Anterior cingulate cortex (tissue), 58 donors: ENCODE results near the gene ADARB2.

Source experiments
- DNase-seq, 58 donors: peaks; one replicate each; lab custom pipeline; 2025; lab: John Stamatoyannopoulos, UW

The ADARB2 gene

DNA sequence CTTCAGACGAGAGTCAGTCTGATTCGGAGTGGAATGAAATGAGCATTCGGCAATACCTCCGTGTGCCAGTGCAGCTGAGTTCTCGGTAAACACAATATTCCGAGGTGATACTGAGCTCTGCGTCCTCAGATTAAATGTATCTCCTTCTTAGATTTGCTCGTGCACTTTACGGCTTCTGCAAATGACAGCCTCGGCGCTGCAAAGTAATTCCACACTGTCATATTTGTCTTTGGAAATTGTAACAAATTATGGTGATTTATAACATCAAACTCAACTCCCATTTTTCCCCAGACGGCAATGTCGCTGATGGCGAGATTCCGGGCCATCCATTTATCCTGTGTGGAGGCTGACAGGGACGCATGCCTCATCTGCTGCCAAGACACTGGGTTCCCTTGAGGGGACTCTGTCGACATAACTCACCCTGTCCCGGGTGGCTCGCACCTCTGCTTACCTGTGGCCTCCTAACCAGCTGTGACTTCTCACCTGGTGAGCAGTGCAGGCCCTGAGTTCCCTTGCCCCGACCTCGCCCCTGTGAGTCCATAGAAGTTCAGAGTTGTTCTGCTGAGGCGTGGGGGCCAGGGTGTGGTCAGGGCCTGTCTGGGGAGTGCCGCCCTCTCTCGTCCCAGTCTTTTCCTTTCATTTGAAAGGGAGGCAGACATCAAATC, 201.9 kb downstream of the ADARB2 start:
- no peak for DNase-seq

DNA sequence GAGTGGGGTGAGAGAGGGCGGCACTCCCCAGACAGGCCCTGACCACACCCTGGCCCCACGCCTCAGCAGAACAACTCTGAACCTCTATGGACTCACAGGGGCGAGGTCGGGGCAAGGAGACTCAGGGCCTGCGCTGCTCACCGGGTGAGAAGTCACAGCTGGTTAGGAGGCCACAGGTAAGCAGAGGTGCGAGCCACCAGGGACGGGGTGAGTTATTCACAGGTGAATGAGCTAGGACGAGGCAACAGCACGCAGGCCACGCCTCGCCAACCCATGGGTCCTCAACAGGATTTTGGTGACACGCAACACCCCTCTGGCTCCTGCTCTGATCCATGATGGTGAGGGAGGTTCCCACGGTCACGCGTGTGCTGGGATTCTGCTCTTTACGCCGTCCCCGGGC, 202.5 kb downstream of the ADARB2 start:
- DNase-seq, result no peak

DNA sequence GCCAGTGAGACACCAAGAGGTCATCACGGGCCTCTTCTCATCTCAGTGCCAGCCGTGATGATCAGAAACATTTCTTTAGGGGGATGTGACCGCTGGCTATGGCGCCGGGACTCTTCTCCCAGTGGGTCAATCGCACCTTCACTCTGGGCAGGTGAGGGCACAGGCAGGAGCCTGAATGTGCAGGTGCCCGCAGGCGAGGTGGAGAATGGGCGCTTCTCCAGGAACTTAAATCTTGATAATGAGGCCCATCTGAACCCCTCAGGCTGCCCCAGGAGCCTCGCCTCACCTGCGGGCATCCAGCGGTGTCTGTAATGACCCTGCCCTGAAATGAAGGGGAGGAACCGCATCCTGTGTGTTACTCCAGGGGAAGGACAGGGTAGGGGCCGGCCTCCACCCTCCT, 204.7 kb downstream of the ADARB2 start:
- DNase-seq, result no peak

DNA sequence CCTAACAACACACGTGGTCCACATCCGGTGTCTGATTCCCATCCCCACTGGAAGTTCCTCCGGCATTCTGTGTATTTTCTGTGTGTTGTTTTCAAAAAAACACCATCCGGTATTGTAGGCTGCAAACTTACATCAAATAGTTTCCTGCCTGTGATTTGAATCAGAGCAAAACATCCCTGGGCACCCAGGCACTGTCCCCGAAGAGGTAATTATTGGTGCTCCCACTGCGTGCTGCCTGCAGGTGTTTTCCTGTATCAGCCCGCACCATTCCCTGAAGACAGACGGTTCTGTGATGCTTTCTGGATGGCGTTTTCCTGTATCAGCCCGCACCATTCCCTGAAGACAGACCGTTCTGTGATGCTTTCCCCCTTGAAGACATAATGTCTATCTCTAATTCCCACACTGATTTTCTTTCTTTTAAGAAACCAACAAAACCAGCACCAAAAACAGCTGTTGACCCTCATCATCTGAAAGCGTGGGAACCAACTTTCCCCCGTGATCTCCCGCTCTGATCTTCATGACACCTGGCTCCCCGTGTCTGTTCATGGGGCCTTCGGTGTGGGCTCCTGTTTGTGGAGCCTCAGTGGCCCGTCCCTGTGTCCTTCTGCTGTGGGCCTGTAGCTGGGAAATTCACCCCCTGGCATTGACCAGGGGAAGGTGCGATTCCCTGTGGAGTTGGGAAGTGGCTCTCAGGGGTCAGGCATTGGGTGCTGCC, 205.3 kb downstream of the ADARB2 start:
- no peak for DNase-seq

DNA sequence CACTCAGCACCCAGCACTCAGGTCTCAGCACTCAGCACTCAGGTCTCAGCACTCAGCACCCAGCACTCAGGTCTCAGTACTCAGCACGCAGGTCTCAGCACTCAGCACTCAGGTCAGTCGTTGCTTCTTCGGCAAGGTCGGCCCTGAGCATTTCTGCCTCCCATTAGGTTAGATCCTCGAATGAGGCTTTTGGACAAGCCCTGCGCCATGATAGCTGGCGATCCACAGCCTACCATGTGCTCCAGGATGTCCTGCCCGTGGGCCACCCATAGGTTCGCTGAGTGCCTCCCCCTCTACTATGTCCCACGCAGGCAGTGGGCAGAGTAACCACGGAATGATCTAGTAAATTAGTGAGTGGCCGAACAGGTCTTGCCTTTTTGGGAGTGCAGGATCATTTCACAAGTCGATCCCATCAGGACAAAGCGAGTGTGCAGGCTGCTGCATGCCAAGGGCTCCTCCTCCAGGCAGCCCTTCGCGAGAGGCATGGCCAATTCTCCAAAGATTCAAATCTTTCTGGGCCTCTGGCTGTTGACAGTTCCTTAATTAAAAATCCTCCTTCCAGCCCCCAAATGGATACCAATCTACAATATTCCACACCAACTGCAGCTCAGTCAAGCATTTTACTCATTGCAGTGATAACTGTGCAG, 206.3 kb downstream of the ADARB2 start:
- DNase-seq, result no peak

DNA sequence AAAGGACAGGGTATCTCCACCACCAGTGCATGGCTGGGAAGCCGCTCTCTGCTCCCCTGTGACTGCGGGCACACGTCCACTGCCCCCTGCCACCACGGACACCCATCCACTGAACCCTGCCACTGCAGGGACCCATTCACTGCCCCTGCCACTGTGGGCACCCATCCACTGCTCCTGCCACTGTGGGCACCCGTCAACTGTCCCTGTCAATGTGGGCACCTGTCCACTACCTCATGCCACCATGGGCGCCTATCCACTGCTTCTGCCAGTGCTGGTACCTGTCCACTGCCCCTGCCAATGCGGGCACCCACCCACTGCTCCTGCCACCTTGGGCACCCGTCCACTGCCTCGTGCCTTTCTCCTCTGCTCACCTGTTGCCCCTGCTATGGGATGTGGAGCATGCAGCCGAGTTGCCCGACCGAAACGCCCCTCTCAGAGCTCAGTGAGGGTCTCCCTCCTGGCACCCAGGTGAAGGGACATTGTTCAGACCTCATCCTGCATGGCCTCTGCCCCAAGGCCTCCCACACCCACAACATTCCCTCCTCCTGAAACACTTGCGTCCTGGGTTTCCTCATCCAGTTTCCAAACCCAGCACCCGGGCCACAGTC, 207.4 kb downstream of the ADARB2 start:
- no peak for DNase-seq

DNA sequence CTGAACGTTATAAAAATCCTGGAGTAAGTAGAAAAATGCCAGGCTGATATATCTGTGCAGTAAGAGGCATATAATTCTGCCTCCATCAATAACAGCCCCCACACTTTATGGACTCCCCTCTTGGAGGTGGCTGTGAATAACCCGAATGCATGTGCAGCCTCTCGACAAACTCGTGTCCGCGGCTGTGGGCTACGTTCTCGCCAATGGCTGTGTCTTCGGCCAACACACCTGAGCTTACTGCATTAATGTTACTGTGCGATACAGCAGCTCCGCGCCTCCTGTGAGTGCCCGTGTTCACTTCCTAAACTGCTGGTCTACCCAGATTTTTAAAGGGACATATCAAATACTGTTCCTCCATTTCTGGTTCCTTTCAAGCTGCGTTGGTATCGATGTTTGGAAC, 209.4 kb downstream of the ADARB2 start:
- DNase-seq, result no peak

DNA sequence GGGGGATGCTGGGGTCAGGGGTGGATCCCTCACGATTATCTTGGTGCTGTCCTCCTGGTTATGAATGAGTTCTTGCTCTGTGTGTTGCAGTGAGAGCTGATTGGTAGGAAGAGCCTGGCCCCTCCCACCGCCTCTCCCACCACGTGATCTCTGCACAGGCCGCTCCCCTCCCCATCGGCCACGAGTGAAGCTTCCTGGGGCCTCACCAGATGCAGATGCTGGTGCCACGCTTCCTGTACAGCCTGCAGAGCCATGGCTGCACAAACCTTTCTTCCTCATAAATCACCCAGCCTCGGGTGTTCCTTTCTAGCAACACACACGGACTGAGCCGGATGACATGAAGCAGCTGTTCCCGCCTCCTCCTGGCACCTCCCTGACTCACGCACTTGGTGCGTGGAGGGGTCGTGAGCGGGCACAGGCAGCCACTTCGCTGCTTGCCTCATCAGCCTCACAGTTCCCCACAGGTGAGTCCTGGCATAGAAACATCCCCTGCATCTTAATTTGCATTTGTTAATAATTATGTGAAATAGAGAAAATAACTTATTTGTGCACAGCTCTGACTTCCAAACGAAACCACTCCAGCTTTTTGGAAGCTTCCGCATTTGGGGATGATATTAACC, 210.8 kb downstream of the ADARB2 start:
- no peak for DNase-seq

DNA sequence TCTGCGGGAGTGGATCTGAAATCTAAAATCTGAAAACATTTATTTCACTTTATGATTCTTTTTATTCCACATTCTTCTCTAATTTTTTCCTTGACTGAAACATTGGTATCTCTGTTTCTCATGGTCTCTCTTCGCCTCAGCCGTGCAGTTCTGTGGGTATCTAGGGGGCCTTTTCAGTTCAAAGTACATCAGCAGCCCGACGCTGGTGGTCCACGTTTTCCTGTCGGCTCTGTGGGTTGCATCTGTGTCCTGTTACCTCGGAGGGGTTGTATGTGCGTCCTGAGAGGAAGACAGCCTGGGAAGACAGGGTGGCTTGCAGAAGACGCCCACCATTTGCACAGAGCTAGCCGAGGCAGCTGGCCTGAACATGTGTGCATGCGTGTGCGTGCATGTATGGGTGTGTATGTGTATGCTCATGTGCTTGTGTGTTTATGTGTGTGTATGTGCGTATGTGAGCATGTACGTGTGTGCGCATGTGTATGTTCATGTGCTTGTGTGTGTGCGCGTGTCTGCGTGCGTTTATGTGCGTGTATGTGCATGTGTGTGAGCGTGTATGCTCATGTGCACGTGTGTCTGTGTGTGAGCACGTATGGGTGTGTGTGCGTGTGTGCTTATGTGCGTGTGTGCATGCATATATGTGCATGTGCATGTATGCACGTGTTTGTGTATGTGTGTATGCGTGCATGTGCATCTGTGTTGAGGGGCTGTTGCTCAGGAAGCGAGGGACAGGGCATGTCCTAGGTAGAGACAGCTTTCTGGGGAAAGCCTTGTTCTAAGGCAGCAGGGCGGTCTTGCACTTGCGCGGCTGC, 211.8 kb downstream of the ADARB2 start:
- no peak for DNase-seq

DNA sequence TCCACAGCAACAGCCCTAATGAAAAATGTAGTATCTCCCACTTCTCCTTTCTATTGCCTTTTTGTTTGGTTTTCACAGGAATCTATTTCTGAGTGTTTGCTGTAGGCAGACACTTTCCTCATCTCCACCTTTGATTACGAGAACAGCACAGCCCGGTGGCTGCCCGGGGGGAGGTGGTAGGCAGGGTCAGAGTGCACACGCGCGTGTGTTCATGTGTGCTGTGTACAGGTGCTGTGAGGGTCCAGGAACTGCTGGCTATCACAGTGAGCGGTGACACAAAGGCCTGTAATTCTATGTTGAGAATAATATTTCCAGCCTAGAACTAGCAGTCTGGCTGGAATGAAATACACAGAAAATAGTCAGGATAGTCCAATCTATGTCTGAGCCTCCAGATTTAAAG, 212.8 kb downstream of the ADARB2 start:
- DNase-seq, result no peak

DNA sequence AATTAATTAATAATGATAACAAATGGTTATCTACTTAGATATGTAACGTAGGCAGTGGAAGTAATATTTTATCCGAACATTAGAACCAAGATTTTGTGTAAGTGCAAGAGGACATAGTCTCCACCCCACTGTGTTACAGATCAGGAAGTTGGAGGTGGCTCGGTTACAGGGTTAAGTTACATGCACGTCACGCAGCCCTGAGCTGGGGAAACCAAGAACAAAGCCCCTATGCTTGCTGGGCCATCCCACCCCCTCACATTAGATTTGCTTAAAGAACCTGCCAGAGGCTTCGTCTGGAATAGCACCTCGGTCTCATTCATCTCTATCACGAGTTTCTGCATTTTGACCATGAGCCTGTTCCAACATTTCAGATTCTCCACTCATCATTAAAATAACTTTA, 214.1 kb downstream of the ADARB2 start:
- no peak for DNase-seq

DNA sequence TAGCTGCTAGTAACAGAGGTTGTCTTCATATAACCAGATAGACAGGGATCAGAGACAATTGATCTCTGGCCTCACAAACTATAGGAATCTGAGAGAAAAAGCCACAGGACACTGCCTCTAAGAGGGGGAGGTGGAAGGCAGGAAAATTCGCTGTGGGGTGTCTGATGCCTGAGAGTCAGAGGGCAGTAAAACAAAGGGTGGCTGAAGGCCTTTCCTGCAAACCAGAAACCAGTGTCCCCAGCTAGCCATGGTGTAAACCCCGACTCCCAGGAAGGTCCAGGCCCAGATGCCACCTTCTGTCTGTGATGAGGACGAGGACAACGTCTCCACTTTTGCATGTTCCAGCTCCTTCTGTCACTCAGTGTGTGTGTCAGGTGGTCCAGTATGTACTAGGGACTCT, 215.1 kb downstream of the ADARB2 start:
- no peak for DNase-seq

DNA sequence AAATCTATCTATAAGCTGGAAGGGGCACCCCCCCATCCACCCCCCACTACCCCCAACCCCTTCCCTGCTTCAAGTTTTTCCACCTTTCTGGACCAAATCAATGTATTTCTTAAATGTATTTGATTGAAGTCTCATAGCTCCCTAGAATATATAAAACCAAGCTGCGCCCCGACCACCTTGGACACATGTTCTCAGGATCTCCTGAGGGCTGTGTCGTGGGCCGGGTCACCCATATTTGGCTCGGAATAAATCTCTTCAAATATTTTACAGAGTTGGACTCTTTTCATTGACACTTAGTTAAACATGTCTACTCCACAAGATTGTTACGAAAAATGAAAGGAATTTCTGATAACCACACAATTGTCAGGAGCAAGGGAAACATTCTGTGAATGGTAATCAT, 215.6 kb downstream of the ADARB2 start:
- no peak for DNase-seq

DNA sequence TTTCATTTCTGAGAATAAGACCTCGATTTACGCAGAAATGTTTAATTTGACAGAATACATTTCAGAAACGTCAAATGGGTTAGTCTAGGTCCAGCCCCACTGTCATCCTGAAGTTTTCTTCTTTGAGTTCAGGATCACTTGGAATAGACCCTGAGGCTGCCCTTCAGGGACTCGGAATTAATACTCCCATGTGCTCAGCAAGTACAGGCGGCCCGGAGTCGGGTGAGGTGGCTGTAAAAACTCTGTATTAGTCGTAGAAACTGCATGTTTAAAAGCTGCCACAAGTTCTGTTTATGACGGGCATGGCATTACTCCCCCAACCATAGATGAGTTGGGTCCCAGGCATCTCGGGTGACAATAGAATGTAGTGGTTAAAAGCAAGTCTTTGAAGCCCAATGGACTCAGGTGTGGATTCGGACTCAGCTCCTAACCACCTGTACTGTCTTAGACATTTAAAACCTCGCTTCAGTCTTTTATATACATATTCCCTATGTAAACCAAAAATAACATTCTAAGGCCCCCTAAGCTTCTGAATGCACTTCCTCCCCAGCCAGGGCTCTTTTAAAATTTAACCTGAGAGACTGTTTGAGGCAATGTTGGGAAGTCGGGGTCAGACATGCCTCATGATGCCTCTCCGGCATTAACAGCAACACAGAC, 216.3 kb downstream of the ADARB2 start:
- no peak for DNase-seq

DNA sequence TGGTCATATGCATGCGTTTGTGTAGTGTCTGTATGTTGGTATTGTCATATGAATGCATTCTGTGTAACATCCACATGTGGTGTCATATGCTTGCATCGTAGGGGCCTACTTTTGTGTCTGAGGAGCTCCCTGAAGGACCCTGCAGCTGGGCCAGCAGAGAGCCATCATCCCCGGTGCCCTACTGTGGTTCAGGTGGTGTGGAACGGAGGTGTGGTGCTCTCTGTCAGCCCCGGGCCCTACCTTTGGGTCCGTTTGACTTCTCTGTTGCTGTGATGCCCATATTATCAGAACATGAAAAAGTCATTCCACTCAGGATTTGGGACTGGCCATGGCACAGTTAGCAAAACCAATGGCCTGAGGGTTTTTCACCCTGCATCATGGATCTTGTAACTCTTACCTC, 217.9 kb downstream of the ADARB2 start:
- DNase-seq, result no peak

DNA sequence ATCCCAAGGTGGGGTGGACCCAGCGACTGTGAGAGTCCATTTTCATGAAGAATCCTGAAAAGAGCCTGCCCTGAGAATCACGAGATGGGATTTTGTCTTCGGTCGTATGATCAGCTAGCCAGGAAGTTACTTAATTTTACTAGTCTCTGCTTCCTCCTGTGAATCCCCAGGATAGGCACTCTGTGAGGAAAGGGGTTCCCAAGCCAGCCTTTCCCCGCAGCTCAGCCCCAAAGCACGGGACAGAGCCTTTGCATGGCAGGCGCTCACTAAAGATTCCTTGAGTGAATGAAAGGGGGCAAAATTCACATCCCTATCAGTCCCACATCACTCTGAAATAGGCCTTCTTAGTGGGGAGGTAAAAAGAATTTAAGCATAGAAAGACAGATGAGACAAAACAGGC, 219.6 kb downstream of the ADARB2 start:
- DNase-seq, result no peak

DNA sequence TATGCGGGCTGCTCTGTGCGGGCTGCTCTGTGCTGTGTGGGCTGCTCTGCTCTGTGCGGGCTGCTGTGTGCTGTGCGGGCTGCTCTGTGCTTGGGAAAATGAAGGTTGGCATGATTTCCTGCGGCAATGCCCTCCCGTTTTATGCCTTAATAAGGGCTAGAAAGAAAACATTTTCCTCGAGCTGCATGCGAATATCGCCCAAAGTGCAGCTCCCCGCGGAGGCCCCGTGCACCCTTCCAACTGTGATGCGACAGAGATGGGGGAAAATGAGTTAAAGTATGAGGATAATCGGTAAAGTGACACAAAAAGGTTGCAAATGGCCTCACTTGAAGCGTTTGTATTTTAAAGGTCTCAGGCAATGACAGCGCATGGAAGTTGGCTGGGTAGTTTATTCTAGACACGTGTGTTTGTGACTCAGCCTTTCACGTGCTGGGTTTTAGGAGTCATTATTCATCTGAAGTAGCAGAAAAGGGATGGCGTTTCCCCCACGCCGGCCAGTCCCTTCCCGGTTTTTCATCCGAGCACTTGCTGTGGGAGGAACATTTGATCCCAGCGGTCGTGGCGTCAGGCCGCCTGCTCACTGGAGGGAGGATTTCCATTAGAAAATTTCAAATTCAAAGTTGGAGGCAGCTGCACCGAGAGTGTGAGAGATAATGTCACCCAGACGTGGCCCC, 220.7 kb downstream of the ADARB2 start:
- no peak for DNase-seq

DNA sequence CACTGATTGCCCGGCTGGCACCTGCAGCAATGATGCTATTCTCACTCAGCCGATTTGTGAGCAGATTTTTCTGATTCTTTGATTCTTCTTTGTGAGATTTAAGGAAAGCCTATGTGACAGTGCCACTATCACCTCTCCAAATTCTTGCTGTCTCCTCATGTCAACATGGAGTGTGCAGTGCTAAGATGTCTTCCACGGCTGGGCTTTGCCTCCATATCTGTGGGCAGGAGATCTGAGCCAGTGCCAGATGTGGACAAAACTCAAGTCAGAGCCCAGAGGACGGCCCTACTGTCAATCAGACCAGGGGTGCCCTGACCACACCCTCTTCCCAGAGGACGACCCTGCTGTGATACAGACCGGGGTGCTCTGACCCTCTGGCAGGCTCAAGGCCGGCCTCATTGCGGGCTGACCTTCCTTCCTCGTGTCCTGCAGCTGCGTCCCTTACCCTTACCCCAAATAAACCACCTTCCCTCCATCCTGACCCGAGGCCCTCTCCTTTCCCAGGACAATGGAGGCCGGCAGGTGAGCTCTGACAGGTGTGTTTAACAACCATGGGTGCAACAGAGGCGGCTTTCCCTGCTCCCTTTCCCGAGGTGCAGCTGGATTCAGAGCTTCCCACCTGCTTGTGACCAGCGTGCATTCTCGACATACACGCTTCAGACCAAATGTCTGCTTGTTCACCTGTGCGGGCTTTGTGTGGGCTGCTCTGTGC, 221.4 kb downstream of the ADARB2 start:
- DNase-seq, result no peak
